ENCODE measurements around the gene RANBP17.
A peak's percentile ranks its signal among the peaks of the same experiment; 100 is the strongest.
"Not testable (repeated sequence)": the region's sequence is repeated elsewhere in the genome, so short reads cannot be mapped to it uniquely, and the experiment has no call there.

The RANBP17 gene

GRCh38 chr5:171258737-171259415 is 397.1 kb downstream of the RANBP17 start:
- DNase-seq, result no peak

DNA sequence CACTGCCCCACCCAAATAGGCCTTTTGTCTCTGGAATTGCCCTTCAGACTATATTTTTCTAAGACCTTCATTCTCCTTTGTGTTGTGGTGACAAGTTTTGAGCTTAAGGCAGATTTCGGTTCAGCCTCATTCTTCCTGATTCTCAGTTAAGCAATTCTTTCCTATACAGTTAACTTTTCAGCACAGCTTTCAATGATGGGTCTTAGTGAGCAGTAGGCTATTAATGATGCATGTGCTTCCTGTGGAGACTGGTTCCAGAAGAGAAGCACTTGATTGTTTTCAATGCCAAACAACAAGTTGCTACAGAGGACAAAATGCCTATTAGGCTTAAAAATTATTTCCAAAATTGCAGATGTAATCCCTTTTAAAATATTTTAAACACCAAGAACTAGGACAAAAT is 399.5 kb downstream of the RANBP17 start:
- DNase-seq, result no peak

- no peak for DNase-seq
Measured at GRCh38 chr5:171261904-171262303, 400.1 kb downstream of the RANBP17 start.

GRCh38 chr5:171263181-171263580 is 401.4 kb downstream of the RANBP17 start:
- DNase-seq, result no peak

DNA sequence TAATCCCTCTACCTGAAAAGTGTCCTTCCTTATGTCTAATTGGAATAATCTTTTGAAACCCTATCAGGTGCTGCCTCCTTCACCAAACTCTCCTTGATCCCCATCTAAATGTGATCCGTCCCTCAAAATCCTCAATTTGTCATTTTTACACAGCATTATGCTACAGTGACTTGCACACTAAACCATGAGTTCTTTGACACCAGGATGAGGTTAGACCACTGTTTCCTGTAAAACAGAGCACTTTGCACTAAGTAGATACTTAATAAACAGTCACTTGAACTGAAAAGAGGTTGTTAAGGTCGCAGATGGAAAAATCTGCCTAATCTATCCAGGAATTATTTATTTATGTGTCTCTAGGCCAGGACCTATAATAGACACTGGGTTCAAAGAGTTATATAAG is 403.0 kb downstream of the RANBP17 start:
- no peak for DNase-seq

GRCh38 chr5:171268700-171269620 is 407.1 kb downstream of the RANBP17 start:
- DNase-seq, result no peak

DNA sequence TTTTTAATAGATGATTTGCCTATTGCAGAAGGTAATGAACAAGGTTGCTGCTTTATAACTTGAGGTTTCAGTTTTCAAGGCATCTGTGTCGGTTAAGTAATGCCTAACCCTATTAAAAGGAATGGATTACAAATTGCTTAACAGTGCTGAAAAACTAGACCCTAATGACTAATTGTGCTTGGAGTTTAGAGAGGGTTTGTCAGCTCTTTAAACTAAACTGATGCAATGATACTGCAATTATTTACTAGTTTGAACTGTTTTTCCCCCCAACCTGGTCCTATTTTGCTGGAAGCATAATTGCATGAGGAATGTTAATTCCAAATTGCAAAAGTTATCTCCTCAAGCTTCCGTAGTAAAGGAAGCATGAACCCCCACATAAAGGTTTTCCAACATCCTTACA is 407.9 kb downstream of the RANBP17 start:
- no peak for DNase-seq

- DNase-seq, result no peak
Measured at GRCh38 chr5:171270136-171270535, 408.3 kb downstream of the RANBP17 start.

DNA sequence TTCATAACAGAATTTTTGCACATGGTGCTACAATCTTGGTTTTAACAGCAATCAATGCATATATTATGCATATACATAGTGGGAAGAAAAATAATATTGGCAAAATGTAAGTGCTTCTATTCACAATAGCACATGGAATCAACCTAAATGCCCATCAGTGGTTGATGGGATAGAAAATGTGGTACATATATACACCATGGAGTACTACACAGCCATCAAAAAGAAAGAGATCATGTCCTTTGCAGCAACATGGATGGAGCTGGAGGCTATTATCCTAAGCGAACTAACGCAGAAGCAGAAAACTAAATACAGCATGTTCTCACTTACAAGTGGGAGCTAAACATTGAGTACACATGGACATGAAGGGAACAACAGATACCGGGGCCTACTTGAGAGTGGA is 410.0 kb downstream of the RANBP17 start:
- DNase-seq, result no peak

DNA sequence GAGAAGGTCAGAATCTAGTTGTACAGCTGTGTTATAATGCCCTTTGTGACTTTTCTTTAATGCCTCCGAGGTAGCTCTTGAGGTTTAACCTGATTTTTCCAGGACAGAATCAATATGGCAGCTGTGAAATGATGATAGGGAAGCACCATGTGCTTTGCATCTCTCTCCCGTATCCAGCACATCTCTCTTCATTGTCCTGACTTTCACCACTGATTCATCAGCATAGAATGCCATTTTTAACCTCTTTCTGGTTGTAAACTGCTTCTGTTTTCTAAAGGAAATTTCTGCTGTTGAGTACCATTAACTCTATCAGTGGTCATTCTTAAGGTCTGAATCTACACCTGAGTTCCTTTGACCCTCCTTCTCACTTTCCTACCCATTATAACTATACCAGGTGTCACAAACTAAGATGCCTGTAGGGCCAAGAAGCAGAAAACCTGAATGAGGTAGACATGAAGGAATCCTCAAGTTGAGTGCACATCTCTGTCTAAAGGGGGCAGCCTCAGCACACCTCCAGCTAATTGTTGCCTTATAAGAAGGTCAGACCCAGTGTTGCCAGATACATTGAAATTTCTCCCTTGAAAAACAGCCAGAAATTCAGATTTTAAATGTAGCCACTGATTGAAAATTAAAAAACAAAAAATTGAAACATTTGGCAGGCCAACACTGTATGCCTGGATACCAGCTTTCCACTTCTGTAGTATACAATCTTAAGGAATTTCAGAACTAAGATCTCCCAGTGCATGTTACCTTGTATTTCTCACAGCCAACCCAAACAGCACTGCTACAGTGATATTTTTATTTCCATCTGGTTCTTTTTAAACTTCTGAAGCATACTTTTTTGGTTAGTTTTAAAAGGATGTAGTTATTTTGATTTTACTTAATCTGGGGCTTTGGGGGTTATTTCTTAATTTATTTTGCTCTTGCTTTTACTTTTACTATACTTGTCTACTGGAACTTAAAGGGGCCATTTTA is 411.5 kb downstream of the RANBP17 start:
- DNase-seq, result peak; percentile 11

- DNase-seq, result no peak
Measured at GRCh38 chr5:171275841-171276544, 414.2 kb downstream of the RANBP17 start.

DNA sequence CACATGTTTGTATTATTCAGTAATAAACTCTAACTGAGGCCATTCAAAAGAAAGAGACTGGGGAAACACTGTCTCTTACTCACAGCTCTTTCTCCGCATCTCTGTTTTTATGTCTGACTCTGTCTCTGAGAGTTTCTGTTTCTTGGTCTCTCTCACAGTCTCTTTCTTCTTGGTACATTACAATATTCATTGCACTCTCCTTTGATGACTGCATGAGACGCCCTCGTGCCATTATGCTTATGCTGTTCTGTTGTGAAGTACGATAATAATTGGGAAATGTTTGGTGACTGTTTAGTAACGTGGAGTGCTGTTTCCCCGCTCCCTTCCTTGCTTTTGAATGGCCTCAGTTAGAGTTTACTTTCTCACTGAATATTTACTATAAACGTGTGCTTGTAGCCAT is 421.9 kb downstream of the RANBP17 start:
- no peak for DNase-seq

GRCh38 chr5:171285465-171285864 is 423.6 kb downstream of the RANBP17 start:
- DNase-seq, result no peak

DNA sequence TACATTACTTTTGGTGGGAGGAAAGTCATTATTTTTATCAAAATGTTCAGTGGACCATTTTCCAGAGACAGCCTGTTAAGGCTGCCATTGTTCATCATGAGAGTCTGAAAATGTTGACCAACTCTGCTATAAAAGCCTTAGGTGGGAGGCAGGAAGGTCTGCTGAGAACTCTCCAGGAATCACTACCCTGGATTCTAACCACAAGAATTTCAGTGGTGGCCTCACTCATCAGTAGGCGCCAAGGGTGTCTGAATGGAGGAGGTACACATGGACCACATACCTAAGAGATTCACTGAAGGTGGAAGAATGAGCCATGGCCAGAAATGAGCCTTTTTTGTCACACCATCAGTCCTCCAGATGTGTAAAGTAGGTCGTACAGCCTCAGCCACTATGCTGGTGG is 426.2 kb downstream of the RANBP17 start:
- DNase-seq, result no peak

- DNase-seq, result no peak
Measured at GRCh38 chr5:171291371-171291770, 429.6 kb downstream of the RANBP17 start.

GRCh38 chr5:171295299-171295698 is 433.5 kb downstream of the RANBP17 start:
- no peak for DNase-seq

DNA sequence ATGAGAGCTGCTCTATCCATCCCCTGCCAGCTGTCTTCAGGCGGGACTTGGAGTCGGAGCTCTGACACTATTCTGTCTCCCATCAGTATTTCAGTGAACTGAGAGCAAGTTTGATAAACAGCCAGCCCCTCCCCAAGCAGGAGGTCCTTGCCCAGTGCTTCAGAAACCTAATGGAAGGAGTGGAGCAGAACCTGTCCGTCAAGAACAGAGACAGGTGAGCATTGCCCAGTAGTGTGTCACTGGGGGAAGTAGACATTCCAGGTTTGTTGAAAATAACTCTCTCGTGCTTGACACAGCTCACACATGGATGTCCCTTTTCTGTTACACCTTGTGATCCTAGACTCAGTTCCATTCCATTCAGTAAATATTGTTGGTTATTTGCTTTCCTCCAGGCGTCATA is 434.0 kb downstream of the RANBP17 start:
- no peak for DNase-seq

DNA sequence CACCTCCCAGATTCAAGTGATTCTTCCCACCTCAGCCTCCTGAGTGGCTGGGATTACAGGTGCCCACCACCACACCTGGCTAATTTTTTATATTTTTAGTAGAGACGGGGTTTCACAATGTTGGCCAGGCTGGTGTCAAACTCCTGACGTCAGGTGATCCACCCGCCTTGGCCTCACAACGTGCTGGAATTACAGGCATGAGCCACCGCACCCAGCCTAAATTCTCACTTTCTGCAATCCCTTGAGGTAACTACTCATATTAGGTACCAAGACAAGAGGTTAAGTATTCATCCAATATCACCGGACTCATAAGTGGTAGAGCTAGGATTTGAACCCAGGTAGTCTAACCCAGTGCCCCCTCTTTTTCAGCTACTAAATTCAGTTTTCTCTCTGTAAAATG is 436.1 kb downstream of the RANBP17 start:
- DNase-seq, result not testable (repeated sequence)

GRCh38 chr5:171299228-171299627 is 437.4 kb downstream of the RANBP17 start:
- no peak for DNase-seq

GRCh38 chr5:171299851-171300250 is 438.0 kb downstream of the RANBP17 start:
- DNase-seq, result no peak

GRCh38 chr5:171300358-171300757 is 438.5 kb downstream of the RANBP17 start:
- DNase-seq, result no peak

- DNase-seq, result no peak
Measured at GRCh38 chr5:171306166-171306565, 444.3 kb downstream of the RANBP17 start.

All from activated CD4-positive, alpha-beta T cell treated with anti-CD3 and anti-CD28 coated beads for 48 hours (primary cell).